Naive B cell (primary cell): ENCODE results near the gene STRA8. TPM values are rescaled to one million over a fixed set of nuclear protein-coding genes. Genes with fewer than 3 reads are reported as not detected.

ENCODE experiments used
- ATAC-seq, 2 donors: fragments of 150-1000 bp; cut with Tn5 transposase; 2 replicates each; pipeline ENCODE4 v1.10.0; 2021; ENCODE audit warnings: low read depth in 2 of 2, mild to moderate bottlenecking in 2 of 2, moderate library complexity in 2 of 2
- DNase-seq: peaks from one replicate; pipeline ENCODE4 v3.0.0; 2022
- H3K27ac Mint-ChIP-seq, 6 donors: one replicate each; pipeline ENCODE4 v1.8.0; 2020 to 2022; ENCODE audit warnings: mild to moderate bottlenecking in 6 of 6, mixed read lengths in 6 of 6, moderate library complexity in 5 of 6, inconsistent platforms in 2 of 6
- H3K27me3 Mint-ChIP-seq, 3 donors: one replicate each; pipeline ENCODE4 v1.8.0; 2021 to 2022; ENCODE audit warnings: mixed read lengths in 3 of 3, mild to moderate bottlenecking in 1 of 3
- H3K36me3 Mint-ChIP-seq, 2 donors: one replicate each; pipeline ENCODE4 v1.8.0; 2020 to 2022; ENCODE audit warnings: mixed read lengths in 2 of 2, inconsistent platforms in 1 of 2, mild to moderate bottlenecking in 1 of 2
- H3K4me1 Mint-ChIP-seq, 3 donors: one replicate each; pipeline ENCODE4 v1.8.0; 2020 to 2022; ENCODE audit warnings: mixed read lengths in 3 of 3, inconsistent platforms in 1 of 3, mild to moderate bottlenecking in 1 of 3, moderate library complexity in 1 of 3
- H3K4me3 Mint-ChIP-seq, 8 donors: one replicate each; pipeline ENCODE4 v1.8.0; 2020 to 2022; ENCODE audit warnings: mild to moderate bottlenecking in 8 of 8, mixed read lengths in 8 of 8, moderate library complexity in 8 of 8, inconsistent platforms in 2 of 8
- H3K9me3 Mint-ChIP-seq, 7 donors: one replicate each; pipeline ENCODE4 v1.8.0; 2020 to 2022; ENCODE audit warnings: mixed read lengths in 7 of 7, mild to moderate bottlenecking in 5 of 7, inconsistent platforms in 2 of 7, moderate library complexity in 1 of 7
- polyA plus RNA-seq, 6 donors: library from polyadenylated mRNA; unstranded; fragments of 300-500 nt; fragmentation: Illumina TruSeq; gene quantifications; one replicate each; pipeline ENCODE4 v1.2.3, GENCODE V29; 2021; ENCODE audit warnings: low read depth in 6 of 6

Gene STRA8
- polyA plus RNA-seq, 6 donors from 2014 or later, result not detected

GRCh38 chr7:135251496-135252391 lies 18.1 kb downstream of the STRA8 start:
- H3K9me3 Mint-ChIP-seq, result no peaks in the 10 kb centered on the region
- H3K27ac Mint-ChIP-seq, result no peak overlapping the region
- ATAC-seq (no peak), DNase-seq (no peak)
- H3K36me3 Mint-ChIP-seq, result no peaks in the 10 kb centered on the region
- no peaks in the 10 kb centered on the region for H3K27me3 Mint-ChIP-seq
- no peak overlapping the region for H3K4me3 Mint-ChIP-seq
- H3K4me1 Mint-ChIP-seq, result peaks cover 0 to 4% (median 4%) of the 10 kb centered on the region in 3 donors

GRCh38 chr7:135253851-135254771 lies 20.5 kb downstream of the STRA8 start:
- ATAC-seq (no peak), DNase-seq (no peak)
- Mint-ChIP-seq H3K27ac (no peak overlapping the region), H3K36me3 (no peaks in the 10 kb centered on the region), H3K9me3 (no peaks in the 10 kb centered on the region), H3K27me3 (no peaks in the 10 kb centered on the region), H3K4me1 (peaks cover 0 to 4% (median 4%) of the 10 kb centered on the region in 3 donors), H3K4me3 (no peak overlapping the region)

- Mint-ChIP-seq H3K9me3 (peaks cover 0 to 4% (median 3%) of the 10 kb centered on the region in 7 donors), H3K36me3 (peaks cover 0 to 6% of the 10 kb centered on the region in 2 donors), H3K4me1 (peaks cover 0 to 4% (median 0%) of the 10 kb centered on the region in 3 donors), H3K27me3 (peaks cover 4 to 8% (median 5%) of the 10 kb centered on the region in 3 donors), H3K27ac (peak overlapping the region in 1 of 6 donors; percentile 59), H3K4me3 (no peak overlapping the region)
- ATAC-seq (no peak), DNase-seq (no peak)
Observed at GRCh38 chr7:135257790-135258189, 24.2 kb downstream of the STRA8 start.

GRCh38 chr7:135258585-135258984 lies 24.9 kb downstream of the STRA8 start:
- DNase-seq (no peak), ATAC-seq (no peak)
- H3K36me3 Mint-ChIP-seq, result peaks cover 0 to 8% of the 10 kb centered on the region in 2 donors
- peaks cover 5 to 11% (median 5%) of the 10 kb centered on the region in 3 donors for H3K27me3 Mint-ChIP-seq
- H3K4me1 Mint-ChIP-seq, result peaks cover 0 to 4% (median 0%) of the 10 kb centered on the region in 3 donors
- peaks cover 2 to 8% (median 6%) of the 10 kb centered on the region in 7 donors for H3K9me3 Mint-ChIP-seq
- H3K27ac Mint-ChIP-seq, result no peak overlapping the region
- H3K4me3 Mint-ChIP-seq, result no peak overlapping the region

- H3K9me3 Mint-ChIP-seq, result peaks cover 6 to 18% (median 14%) of the 10 kb centered on the region in 7 donors
- H3K36me3 Mint-ChIP-seq, result peaks cover 5 to 11% of the 10 kb centered on the region in 2 donors
- no peak overlapping the region for H3K4me3 Mint-ChIP-seq
- no peak for DNase-seq
- H3K27me3 Mint-ChIP-seq, result peaks cover 5 to 11% (median 9%) of the 10 kb centered on the region in 3 donors
- H3K27ac Mint-ChIP-seq, result peak overlapping the region in 1 of 6 donors; percentile 57
- ATAC-seq, result no peak
- peaks cover 0 to 3% (median 0%) of the 10 kb centered on the region in 3 donors for H3K4me1 Mint-ChIP-seq
Observed at GRCh38 chr7:135259702-135260101, 26.1 kb downstream of the STRA8 start.

GRCh38 chr7:135260470-135260869 lies 26.8 kb downstream of the STRA8 start:
- DNase-seq (no peak), ATAC-seq (no peak)
- peaks cover 5 to 11% (median 10%) of the 10 kb centered on the region in 3 donors for H3K27me3 Mint-ChIP-seq
- H3K4me1 Mint-ChIP-seq, result no peaks in the 10 kb centered on the region
- no peak overlapping the region for H3K27ac Mint-ChIP-seq
- H3K36me3 Mint-ChIP-seq, result peaks cover 6 to 18% of the 10 kb centered on the region in 2 donors
- peaks cover 6 to 24% (median 20%) of the 10 kb centered on the region in 7 donors for H3K9me3 Mint-ChIP-seq
- no peak overlapping the region for H3K4me3 Mint-ChIP-seq

- Mint-ChIP-seq H3K36me3 (peaks cover 12 to 22% of the 10 kb centered on the region in 2 donors), H3K9me3 (peaks cover 6 to 31% (median 26%) of the 10 kb centered on the region in 7 donors), H3K4me1 (no peaks in the 10 kb centered on the region), H3K27me3 (peaks cover 5 to 11% (median 10%) of the 10 kb centered on the region in 3 donors), H3K4me3 (no peak overlapping the region), H3K27ac (peak overlapping the region in 3 of 6 donors; percentile 41 to 64 (median 60))
- ATAC-seq (no peak), DNase-seq (no peak)
Observed at GRCh38 chr7:135260930-135261721, 27.5 kb downstream of the STRA8 start.

- H3K27ac Mint-ChIP-seq, result peak overlapping the region in 1 of 6 donors; percentile 8
- ATAC-seq, result no peak
Observed at GRCh38 chr7:135262623-135263320, 29.1 kb downstream of the STRA8 start.

GRCh38 chr7:135263321-135263970 lies 29.8 kb downstream of the STRA8 start:
- ATAC-seq (no peak), DNase-seq (no peak)
- Mint-ChIP-seq H3K27me3 (peaks cover 5 to 28% (median 21%) of the 10 kb centered on the region in 3 donors), H3K4me3 (no peak overlapping the region), H3K4me1 (no peaks in the 10 kb centered on the region), H3K27ac (no peak overlapping the region), H3K9me3 (peaks cover 6 to 44% (median 29%) of the 10 kb centered on the region in 7 donors), H3K36me3 (peaks cover 16 to 22% of the 10 kb centered on the region in 2 donors)

More at GRCh38 chr7:135262623-135263320, 29.1 kb downstream of the STRA8 start:
- no peak overlapping the region for H3K4me3 Mint-ChIP-seq
- peaks cover 6 to 44% (median 28%) of the 10 kb centered on the region in 7 donors for H3K9me3 Mint-ChIP-seq
- peaks cover 16 to 22% of the 10 kb centered on the region in 2 donors for H3K36me3 Mint-ChIP-seq
- peaks cover 5 to 21% (median 14%) of the 10 kb centered on the region in 3 donors for H3K27me3 Mint-ChIP-seq
- no peaks in the 10 kb centered on the region for H3K4me1 Mint-ChIP-seq
- DNase-seq, result no peak

GRCh38 chr7:135265637-135266036 lies 32.0 kb downstream of the STRA8 start:
- Mint-ChIP-seq H3K4me3 (no peak overlapping the region), H3K27ac (no peak overlapping the region), H3K36me3 (peaks cover 16 to 22% of the 10 kb centered on the region in 2 donors), H3K4me1 (no peaks in the 10 kb centered on the region), H3K9me3 (peaks cover 6 to 44% (median 29%) of the 10 kb centered on the region in 7 donors), H3K27me3 (peaks cover 5 to 34% (median 26%) of the 10 kb centered on the region in 3 donors)
- ATAC-seq (no peak), DNase-seq (no peak)

- ATAC-seq (no peak), DNase-seq (no peak)
- H3K4me3 Mint-ChIP-seq, result no peak overlapping the region
- H3K27me3 Mint-ChIP-seq, result peaks cover 9 to 29% (median 21%) of the 10 kb centered on the region in 3 donors
- H3K36me3 Mint-ChIP-seq, result peaks cover 11 to 15% of the 10 kb centered on the region in 2 donors
- peaks cover 4 to 24% (median 10%) of the 10 kb centered on the region in 7 donors for H3K9me3 Mint-ChIP-seq
- H3K27ac Mint-ChIP-seq, result no peak overlapping the region
- H3K4me1 Mint-ChIP-seq, result peaks cover 0 to 4% (median 3%) of the 10 kb centered on the region in 3 donors
Observed at GRCh38 chr7:135269921-135270320, 36.3 kb downstream of the STRA8 start.
